ENCODE measurements around the gene FBXO3.
"Not testable (repeated sequence)": the region's sequence is repeated elsewhere in the genome, so short reads cannot be mapped to it uniquely, and the experiment has no call there.

Gene FBXO3

DNA sequence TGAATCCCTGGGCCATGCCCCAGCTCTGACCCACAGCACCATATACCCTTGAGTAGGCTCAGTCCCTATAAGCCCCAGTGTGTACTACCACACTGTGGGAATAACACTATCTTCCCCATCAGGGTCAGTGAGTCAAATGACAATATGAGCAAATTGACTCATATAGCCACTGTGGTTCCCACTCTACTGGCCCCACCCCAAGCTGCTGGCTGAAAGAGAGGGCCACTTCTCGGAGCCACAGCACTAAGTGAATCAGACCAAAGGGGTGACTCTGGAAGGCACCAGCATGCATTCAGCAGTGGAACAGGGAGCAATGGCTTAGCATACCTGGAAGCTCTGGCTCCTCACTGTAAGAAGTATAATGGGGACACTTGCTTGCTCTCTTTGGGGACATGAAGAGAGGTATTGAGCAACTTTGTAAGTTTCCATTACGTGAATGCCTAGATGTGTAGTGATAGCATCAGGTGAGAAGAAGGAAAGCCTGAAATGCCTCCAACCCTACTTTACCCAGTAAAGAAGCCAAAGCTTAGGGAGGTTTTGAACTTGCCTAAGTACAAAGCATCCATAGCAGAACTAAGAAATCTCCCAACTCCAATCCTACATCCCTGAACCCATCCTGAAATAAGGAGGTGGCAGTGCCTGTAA is 51.6 kb downstream of the FBXO3 start:
- Histone ChIP-seq H3K36me3 (ENCODE audit: control insufficient read depth, insufficient read depth, low read length) (peaks cover 11% of the 10 kb centered on the region), H3K4me1 (ENCODE audit: control insufficient read depth, insufficient read depth, low read length) (no peaks in the 10 kb centered on the region), H3K4me3 (ENCODE audit: low read depth, low read length) (no peak overlapping the region), H3K9me3 (ENCODE audit: control insufficient read depth, insufficient read depth, low read length) (no peaks in the 10 kb centered on the region), H3K9ac (ENCODE audit: low read depth, low read length) (no peak overlapping the region), H3K27me3 (ENCODE audit: control insufficient read depth, insufficient read depth, low read length) (no peaks in the 10 kb centered on the region)

DNA sequence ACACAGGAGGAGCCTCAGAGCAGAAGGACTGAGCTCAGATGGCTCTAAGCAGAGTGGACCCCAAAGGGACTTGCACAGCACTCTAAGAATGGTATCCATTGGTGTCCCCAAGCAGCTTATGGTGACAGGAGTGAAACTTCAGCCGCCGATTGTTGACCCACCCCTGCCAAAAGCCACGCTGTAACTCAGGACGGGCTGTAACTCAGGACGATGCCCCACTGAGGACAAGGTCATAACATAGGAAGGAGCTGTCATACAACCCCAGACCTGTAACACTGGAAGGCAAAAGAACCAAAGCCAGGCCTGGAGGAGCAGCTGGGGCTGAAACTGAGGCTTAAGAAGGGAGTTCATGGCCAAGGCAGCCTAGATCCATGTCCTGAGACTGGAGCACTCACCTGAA is 52.3 kb downstream of the FBXO3 start:
- Histone ChIP-seq H3K4me3 (ENCODE audit: low read depth, low read length) (no peak overlapping the region), H3K36me3 (ENCODE audit: control insufficient read depth, insufficient read depth, low read length) (peaks cover 11% of the 10 kb centered on the region), H3K9me3 (ENCODE audit: control insufficient read depth, insufficient read depth, low read length) (no peaks in the 10 kb centered on the region), H3K9ac (ENCODE audit: low read depth, low read length) (no peak overlapping the region), H3K27me3 (ENCODE audit: control insufficient read depth, insufficient read depth, low read length) (no peaks in the 10 kb centered on the region), H3K4me1 (ENCODE audit: control insufficient read depth, insufficient read depth, low read length) (no peaks in the 10 kb centered on the region)

DNA sequence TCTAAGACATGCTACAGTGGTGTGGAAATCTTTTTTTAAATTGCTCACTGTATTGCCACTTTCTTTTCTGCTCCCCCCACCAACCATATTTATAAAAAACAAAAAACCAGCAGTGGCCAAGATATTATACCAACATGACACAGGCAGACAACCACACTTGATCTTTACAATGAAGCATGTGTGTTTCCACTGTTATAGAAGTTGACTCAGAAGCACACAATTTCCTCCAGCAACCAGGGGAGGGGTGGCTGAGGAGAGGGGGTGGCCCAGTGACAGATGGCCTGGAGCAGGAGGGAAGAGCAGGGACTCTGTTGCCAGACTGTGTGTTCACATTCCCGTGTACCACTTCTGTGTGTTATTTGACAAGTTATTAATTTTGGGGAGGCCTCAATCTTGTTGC is 52.9 kb downstream of the FBXO3 start:
- Histone ChIP-seq H3K27me3 (ENCODE audit: control insufficient read depth, insufficient read depth, low read length) (no peaks in the 10 kb centered on the region), H3K9me3 (ENCODE audit: control insufficient read depth, insufficient read depth, low read length) (no peaks in the 10 kb centered on the region), H3K4me3 (ENCODE audit: low read depth, low read length) (no peak overlapping the region), H3K4me1 (ENCODE audit: control insufficient read depth, insufficient read depth, low read length) (no peaks in the 10 kb centered on the region), H3K36me3 (ENCODE audit: control insufficient read depth, insufficient read depth, low read length) (peaks cover 11% of the 10 kb centered on the region), H3K9ac (ENCODE audit: low read depth, low read length) (no peak overlapping the region)

DNA sequence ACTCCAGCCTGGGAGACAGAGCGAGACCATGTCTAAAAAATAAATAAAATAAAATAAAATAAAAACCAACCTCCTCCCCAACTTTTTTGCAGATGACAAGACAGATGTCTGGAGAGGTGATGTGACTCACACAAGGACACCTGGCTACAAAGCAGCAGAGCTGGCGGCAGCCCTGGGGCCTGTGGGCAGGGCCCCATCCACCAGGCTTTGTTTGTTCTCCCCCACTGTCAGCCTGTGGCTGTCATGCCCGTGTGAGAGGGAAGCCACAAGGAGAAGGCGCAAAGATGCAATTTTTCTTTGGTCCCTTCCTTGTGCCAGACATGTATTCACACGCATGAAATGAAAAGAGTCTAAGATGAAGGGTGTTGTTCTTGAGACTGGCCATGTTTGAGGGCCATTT is 54.7 kb downstream of the FBXO3 start:
- no peak overlapping the region for H3K4me3 ChIP-seq (ENCODE audit: low read depth, low read length)
- H3K36me3 ChIP-seq (ENCODE audit: control insufficient read depth, insufficient read depth, low read length): peaks cover 11% of the 10 kb centered on the region

DNA sequence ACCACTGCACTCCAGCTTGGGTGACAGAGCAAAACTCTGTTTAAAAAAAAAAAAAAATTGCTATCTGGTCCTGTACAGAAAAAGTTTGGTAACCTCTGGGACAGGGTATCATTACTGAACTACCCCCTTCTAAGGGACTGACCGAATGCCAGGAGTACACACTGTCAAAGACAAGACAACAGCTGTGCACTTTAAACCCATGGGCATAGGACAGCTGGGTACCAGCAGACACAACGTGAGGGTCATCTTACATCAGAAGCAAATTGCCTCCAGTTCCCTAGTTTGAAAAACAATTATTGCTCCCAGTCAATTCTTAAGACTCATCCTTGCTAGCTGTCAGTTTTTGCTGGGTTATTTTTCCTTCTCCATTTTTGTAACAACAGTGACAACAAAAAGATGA is 55.9 kb downstream of the FBXO3 start:
- Histone ChIP-seq H3K9ac (ENCODE audit: low read depth, low read length) (no peak overlapping the region), H3K27me3 (ENCODE audit: control insufficient read depth, insufficient read depth, low read length) (no peaks in the 10 kb centered on the region), H3K4me3 (ENCODE audit: low read depth, low read length) (no peak overlapping the region), H3K4me1 (ENCODE audit: control insufficient read depth, insufficient read depth, low read length) (no peaks in the 10 kb centered on the region), H3K36me3 (ENCODE audit: control insufficient read depth, insufficient read depth, low read length) (peaks cover 11% of the 10 kb centered on the region), H3K9me3 (ENCODE audit: control insufficient read depth, insufficient read depth, low read length) (no peaks in the 10 kb centered on the region)

More for the DNA sequence above, 54.7 kb downstream of the FBXO3 start:
- no peaks in the 10 kb centered on the region for H3K9me3 ChIP-seq (ENCODE audit: control insufficient read depth, insufficient read depth, low read length)
- H3K27me3 ChIP-seq (ENCODE audit: control insufficient read depth, insufficient read depth, low read length): no peaks in the 10 kb centered on the region
- H3K4me1 ChIP-seq (ENCODE audit: control insufficient read depth, insufficient read depth, low read length): no peaks in the 10 kb centered on the region
- no peak overlapping the region for H3K9ac ChIP-seq (ENCODE audit: low read depth, low read length)

DNA sequence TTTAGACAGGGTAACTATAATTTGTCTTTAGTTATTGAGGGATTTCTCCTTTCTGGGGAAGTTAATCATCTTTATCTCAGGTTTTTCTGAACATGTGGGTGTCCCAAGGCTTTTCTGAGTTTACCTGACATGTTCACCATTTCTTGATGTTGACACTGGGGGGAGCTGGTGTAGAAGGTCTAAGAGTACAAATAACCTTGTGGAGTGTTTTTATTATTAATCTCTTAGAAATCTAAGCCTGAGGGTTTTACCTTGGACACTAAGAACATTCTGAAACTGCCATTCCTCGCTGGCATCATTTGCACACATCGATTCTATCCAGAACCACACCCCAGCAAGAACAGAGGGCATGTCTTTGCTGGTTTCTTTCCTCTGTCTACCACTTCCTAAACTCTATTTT is 58.1 kb downstream of the FBXO3 start:
- peaks cover 5% of the 10 kb centered on the region for H3K36me3 ChIP-seq (ENCODE audit: control insufficient read depth, insufficient read depth, low read length)
- no peaks in the 10 kb centered on the region for H3K9me3 ChIP-seq (ENCODE audit: control insufficient read depth, insufficient read depth, low read length)
- H3K4me1 ChIP-seq (ENCODE audit: control insufficient read depth, insufficient read depth, low read length): no peaks in the 10 kb centered on the region
- H3K9ac ChIP-seq (ENCODE audit: low read depth, low read length): no peak overlapping the region
- H3K27me3 ChIP-seq (ENCODE audit: control insufficient read depth, insufficient read depth, low read length): no peaks in the 10 kb centered on the region
- no peak overlapping the region for H3K4me3 ChIP-seq (ENCODE audit: low read depth, low read length)

DNA sequence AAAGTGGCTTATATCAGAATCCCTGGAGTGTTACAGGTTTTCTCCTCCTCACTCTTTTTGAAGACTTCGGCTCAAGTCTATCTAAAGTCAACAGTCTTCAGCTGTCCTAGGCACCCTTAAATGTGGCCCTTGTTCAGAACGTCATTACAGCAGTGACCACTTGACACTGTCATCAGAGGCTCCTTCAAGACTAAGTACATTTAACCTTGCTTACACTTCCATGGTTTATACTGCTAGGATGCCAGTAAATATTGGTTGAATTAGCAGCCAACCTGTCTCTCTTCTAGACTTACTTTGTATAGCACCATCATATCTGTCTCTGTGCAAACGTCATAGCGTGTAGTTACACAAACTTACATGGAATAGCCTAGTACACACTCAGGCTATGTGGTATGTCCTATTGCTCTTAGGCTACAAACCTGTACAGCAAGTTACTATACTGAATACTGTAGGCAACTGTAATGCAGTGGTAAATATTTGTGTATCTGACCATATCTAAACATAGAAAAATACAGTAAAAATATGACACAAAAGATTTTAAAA is 60.4 kb downstream of the FBXO3 start:
- Histone ChIP-seq H3K9ac (ENCODE audit: low read depth, low read length) (no peak overlapping the region), H3K27me3 (ENCODE audit: control insufficient read depth, insufficient read depth, low read length) (no peaks in the 10 kb centered on the region), H3K4me3 (ENCODE audit: low read depth, low read length) (no peak overlapping the region), H3K9me3 (ENCODE audit: control insufficient read depth, insufficient read depth, low read length) (no peaks in the 10 kb centered on the region), H3K36me3 (ENCODE audit: control insufficient read depth, insufficient read depth, low read length) (peaks cover 5% of the 10 kb centered on the region), H3K4me1 (ENCODE audit: control insufficient read depth, insufficient read depth, low read length) (no peaks in the 10 kb centered on the region)

DNA sequence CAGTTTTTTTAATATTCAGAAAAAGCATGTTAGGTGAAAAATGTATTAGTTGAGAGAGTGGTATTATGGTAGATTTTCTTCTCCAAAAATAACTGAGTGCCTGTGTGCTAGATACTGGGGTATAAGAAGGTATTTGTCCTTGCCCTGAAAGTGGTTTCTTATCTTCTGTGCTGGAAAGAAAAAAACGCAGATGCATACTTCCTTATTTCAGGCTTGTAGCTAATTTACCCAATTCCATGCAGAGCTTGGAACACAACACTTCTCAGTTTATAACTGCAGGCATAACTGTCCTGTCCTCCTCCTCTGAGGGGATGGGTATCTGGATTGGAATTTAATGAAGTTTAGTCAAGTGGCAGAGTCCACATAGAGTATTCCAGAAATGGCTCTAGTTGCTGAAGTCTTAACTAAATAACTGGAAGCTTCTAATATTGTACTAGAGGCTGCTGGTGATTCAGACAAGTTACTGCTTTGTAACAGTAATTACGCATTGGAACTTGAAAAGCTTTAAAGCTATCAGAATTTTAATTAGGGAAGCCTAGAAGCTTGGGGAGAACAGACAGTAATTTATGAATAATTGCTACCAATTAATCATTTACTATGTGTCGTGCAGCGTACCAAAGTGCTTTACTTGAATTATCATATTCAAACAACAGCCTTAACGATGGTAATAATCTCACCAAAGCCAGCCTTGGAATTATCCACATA is 61.0 kb downstream of the FBXO3 start:
- Histone ChIP-seq H3K4me3 (ENCODE audit: low read depth, low read length) (no peak overlapping the region), H3K9ac (ENCODE audit: low read depth, low read length) (no peak overlapping the region), H3K9me3 (ENCODE audit: control insufficient read depth, insufficient read depth, low read length) (no peaks in the 10 kb centered on the region), H3K27me3 (ENCODE audit: control insufficient read depth, insufficient read depth, low read length) (no peaks in the 10 kb centered on the region), H3K4me1 (ENCODE audit: control insufficient read depth, insufficient read depth, low read length) (no peaks in the 10 kb centered on the region), H3K36me3 (ENCODE audit: control insufficient read depth, insufficient read depth, low read length) (peaks cover 5% of the 10 kb centered on the region)

DNA sequence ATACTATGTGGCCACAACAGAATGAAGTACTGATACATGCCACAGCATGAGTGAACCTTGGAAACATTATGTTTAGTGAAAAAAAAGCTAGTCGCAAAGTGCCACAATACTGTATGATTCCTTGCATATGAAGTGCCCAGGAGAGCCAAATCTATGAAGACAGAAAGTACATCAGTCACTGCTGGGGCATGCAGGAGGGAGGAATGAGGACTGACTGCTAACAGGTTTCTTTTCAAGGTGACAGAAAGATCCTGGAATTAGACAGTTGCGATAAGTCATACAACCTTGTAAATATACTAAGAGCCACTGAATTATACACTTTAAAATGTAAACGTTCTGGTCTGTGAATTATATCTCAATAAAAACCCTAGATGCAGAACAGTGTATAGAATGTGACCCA is 61.9 kb downstream of the FBXO3 start:
- Histone ChIP-seq H3K9me3 (ENCODE audit: control insufficient read depth, insufficient read depth, low read length) (no peaks in the 10 kb centered on the region), H3K9ac (ENCODE audit: low read depth, low read length) (no peak overlapping the region), H3K4me3 (ENCODE audit: low read depth, low read length) (no peak overlapping the region), H3K36me3 (ENCODE audit: control insufficient read depth, insufficient read depth, low read length) (peaks cover 5% of the 10 kb centered on the region), H3K27me3 (ENCODE audit: control insufficient read depth, insufficient read depth, low read length) (no peaks in the 10 kb centered on the region), H3K4me1 (ENCODE audit: control insufficient read depth, insufficient read depth, low read length) (no peaks in the 10 kb centered on the region)

DNA sequence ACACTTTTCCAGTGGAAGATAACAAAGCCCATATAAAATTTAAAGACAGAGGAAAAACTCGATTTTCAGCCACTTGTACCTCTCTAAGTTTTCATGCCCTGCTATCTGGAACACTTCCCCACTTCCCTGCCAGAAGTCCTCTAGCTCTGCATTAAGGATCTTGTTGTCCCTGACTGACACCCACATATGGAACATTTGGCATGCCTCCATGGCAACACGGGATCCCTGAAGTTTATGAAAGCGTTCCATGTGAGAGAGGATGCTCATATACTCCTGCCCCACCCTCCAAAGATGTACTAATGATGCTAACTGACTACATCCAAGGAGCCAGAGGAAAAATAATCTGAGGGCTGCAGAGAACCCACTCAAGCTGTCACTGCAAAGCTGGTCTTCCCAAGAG is 64.9 kb downstream of the FBXO3 start:
- H3K9me3 ChIP-seq (ENCODE audit: control insufficient read depth, insufficient read depth, low read length): no peaks in the 10 kb centered on the region
- H3K4me1 ChIP-seq (ENCODE audit: control insufficient read depth, insufficient read depth, low read length): no peaks in the 10 kb centered on the region
- H3K9ac ChIP-seq (ENCODE audit: low read depth, low read length): no peak overlapping the region
- H3K27me3 ChIP-seq (ENCODE audit: control insufficient read depth, insufficient read depth, low read length): no peaks in the 10 kb centered on the region
- H3K4me3 ChIP-seq (ENCODE audit: low read depth, low read length): no peak overlapping the region
- H3K36me3 ChIP-seq (ENCODE audit: control insufficient read depth, insufficient read depth, low read length): peaks cover 5% of the 10 kb centered on the region

DNA sequence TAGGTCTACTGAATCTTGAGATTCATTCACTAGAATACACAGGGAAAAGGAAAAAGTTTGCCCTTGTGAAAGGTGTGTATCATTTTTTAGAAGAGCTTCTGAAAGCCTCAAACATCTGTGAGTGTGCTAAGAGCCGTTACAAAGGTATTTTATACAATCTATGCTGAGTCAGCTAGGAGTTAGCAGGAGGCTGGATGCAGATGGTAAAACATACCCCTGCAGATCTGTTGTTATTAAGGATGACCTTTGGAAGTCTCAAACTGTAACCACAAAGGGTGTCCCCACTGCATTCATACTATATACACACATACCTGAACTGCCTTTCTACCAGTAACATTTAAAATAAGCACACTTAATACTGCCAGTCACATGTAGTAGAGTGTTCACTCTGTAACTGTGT is 65.3 kb downstream of the FBXO3 start:
- Histone ChIP-seq H3K4me1 (ENCODE audit: control insufficient read depth, insufficient read depth, low read length) (no peaks in the 10 kb centered on the region), H3K4me3 (ENCODE audit: low read depth, low read length) (no peak overlapping the region), H3K27me3 (ENCODE audit: control insufficient read depth, insufficient read depth, low read length) (no peaks in the 10 kb centered on the region), H3K36me3 (ENCODE audit: control insufficient read depth, insufficient read depth, low read length) (peaks cover 5% of the 10 kb centered on the region), H3K9ac (ENCODE audit: low read depth, low read length) (no peak overlapping the region), H3K9me3 (ENCODE audit: control insufficient read depth, insufficient read depth, low read length) (no peaks in the 10 kb centered on the region)

DNA sequence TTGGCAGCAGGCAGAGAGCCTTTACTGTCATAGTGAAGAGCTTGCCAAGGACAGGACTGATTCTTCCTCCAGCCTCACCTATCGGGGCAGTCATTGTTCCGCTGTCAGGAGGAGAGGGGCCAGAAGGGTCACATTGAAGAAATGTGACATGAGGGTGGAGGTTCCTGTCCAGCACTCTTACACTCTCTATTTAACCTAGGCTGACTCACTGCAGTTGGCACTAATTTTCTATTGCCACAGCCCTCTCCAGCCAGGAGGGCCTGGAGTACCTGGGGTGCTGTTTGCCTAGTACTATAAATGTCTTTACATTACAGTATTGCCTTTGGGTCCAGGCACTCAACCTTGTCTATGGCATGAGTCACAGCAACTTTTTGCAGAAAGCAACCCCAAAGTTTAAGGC is 66.5 kb downstream of the FBXO3 start:
- H3K9me3 ChIP-seq (ENCODE audit: control insufficient read depth, insufficient read depth, low read length); H3K36me3 ChIP-seq (ENCODE audit: control insufficient read depth, insufficient read depth, low read length); H3K27me3 ChIP-seq (ENCODE audit: control insufficient read depth, insufficient read depth, low read length); H3K9ac ChIP-seq (ENCODE audit: low read depth, low read length); H3K4me1 ChIP-seq (ENCODE audit: control insufficient read depth, insufficient read depth, low read length); H3K4me3 ChIP-seq (ENCODE audit: low read depth, low read length): not testable (repeated sequence)
